Muscle of back (tissue), 11 donors: ENCODE data around the gene SLC36A2. TPM values are rescaled to one million over a fixed set of nuclear protein-coding genes. Genes with fewer than 3 reads are reported as not detected.

Experiments
- DNase-seq, 3 donors: peaks; one replicate each; pipeline versions ENCODE4 v3.0.0 to v3.0.0-alpha.2; 2013
- polyA plus RNA-seq, 10 donors: library from polyadenylated mRNA; unstranded; fragments of 120-200 nt; gene quantifications; one replicate each; pipeline ENCODE4 v1.2.1, GENCODE V29; 2013; ENCODE audit not compliant: insufficient read length in 10 of 10

The SLC36A2 gene
- polyA plus RNA-seq, 10 donors, result 0.04 to 1.1 (median 0.15) TPM; not detected in 2

- DNase-seq, result no peak
Measured at GRCh38 chr5:151283120-151283825, 64.1 kb downstream of the SLC36A2 start.

- DNase-seq, result no peak
Measured at GRCh38 chr5:151281001-151281639, 66.2 kb downstream of the SLC36A2 start.

- no peak for DNase-seq
Measured at GRCh38 chr5:151280443-151280842, 66.9 kb downstream of the SLC36A2 start.

- DNase-seq, result no peak
Measured at GRCh38 chr5:151278845-151279244, 68.5 kb downstream of the SLC36A2 start.

- DNase-seq, result no peak
Measured at GRCh38 chr5:151275803-151276202, 71.6 kb downstream of the SLC36A2 start.

- no peak for DNase-seq
Measured at GRCh38 chr5:151274666-151275065, 72.7 kb downstream of the SLC36A2 start.

- DNase-seq, result no peak
Measured at GRCh38 chr5:151271336-151271735, 76.0 kb downstream of the SLC36A2 start.

- DNase-seq, result no peak
Measured at GRCh38 chr5:151270599-151270998, 76.8 kb downstream of the SLC36A2 start.

- DNase-seq, result no peak
Measured at GRCh38 chr5:151267491-151268260, 79.7 kb downstream of the SLC36A2 start.

Other genes starting within 250 kb of the SLC36A2 start
- gene ANXA6, start 189.8 kb downstream of the SLC36A2 start, polyA plus RNA-seq, result 100 to 1,000 TPM; 292 to 391 (median 361) TPM
- 100 to 1,000 TPM in 1 of 10 donors, 10 to 100 TPM in 9; 30.9 to 101 (median 75.1) TPM for gene CCDC69, start 123.5 kb downstream of the SLC36A2 start, polyA plus RNA-seq
- 10 to 100 TPM; 18.1 to 30.5 (median 21.6) TPM for gene GM2A, start 94.4 kb downstream of the SLC36A2 start, polyA plus RNA-seq
- not detected for gene SLC36A3, start 43.8 kb downstream of the SLC36A2 start, polyA plus RNA-seq
- gene SLC36A1, start 100.0 kb upstream of the SLC36A2 start, polyA plus RNA-seq, result 10 to 100 TPM in 9 of 10 donors, 1 to 10 TPM in 1; 9.1 to 25.2 (median 17.7) TPM
- 1 to 10 TPM in 3 of 10 donors, under 1 TPM in 7; 0.29 to 6.6 (median 0.58) TPM for gene FAT2, start 243.8 kb upstream of the SLC36A2 start, polyA plus RNA-seq